Activated T-cell treated with anti-CD3 and anti-CD28 coated beads, Interleukin-2, amount 50 U/mL, for 4 hours (primary cell): ENCODE data around the gene ZNF559. TPM values are rescaled to one million over a fixed set of nuclear protein-coding genes. Genes with fewer than 3 reads are reported as not detected.

Experiments used
- ATAC-seq, 2 donors: fragments of 200-7000 bp; cut with Tn5 transposase; one replicate each; pipeline ENCODE4 v1.10.0; 2021
- DNase-seq: peaks from one replicate; pipeline ENCODE4 v3.0.0-alpha.2; 2020
- H3K27me3 Mint-ChIP-seq: one replicate; pipeline ENCODE4 v1.8.0; 2021; ENCODE audit warnings: low read depth, mixed read lengths
- H3K36me3 Mint-ChIP-seq: one replicate; pipeline ENCODE4 v1.8.0; 2022; ENCODE audit warnings: mixed read lengths; ENCODE audit not compliant: insufficient read depth
- H3K4me1 Mint-ChIP-seq: one replicate; pipeline ENCODE4 v1.8.0; 2021; ENCODE audit warnings: low read depth, mixed read lengths
- H3K4me3 Mint-ChIP-seq: one replicate; pipeline ENCODE4 v1.8.0; 2021; ENCODE audit warnings: mild to moderate bottlenecking, moderate library complexity, mixed read lengths
- H3K9me3 Mint-ChIP-seq: one replicate; pipeline ENCODE4 v1.8.0; 2021; ENCODE audit warnings: mixed read lengths
- total RNA-seq, 3 donors: library from RNA; stranded (reverse); gene quantifications; one replicate each; pipeline ENCODE4 v1.2.1, GENCODE V29; 2021

Gene ZNF559
- total RNA-seq, 3 donors from 2014 or later, result 6.6 to 11.0 (median 8.2) TPM

GRCh38 chr19:9323557-9323918, 441 bp upstream of the ZNF559 start:
- Mint-ChIP-seq H3K9me3 (peaks cover 25% of the 10 kb centered on the region), H3K36me3 (peaks cover 20% of the 10 kb centered on the region), H3K4me1 (peaks cover 23% of the 10 kb centered on the region), H3K4me3 (peak overlapping the region; percentile 83), H3K27me3 (no peaks in the 10 kb centered on the region)
- ATAC-seq (peak; percentile 34 to 42), DNase-seq (peak; percentile 7)

GRCh38 chr19:9324584-9324962, 594 bp downstream of the ZNF559 start:
- H3K4me3 Mint-ChIP-seq, result peak overlapping the region; percentile 83
- H3K27me3 Mint-ChIP-seq, result no peaks in the 10 kb centered on the region
- peaks cover 32% of the 10 kb centered on the region for H3K9me3 Mint-ChIP-seq
- ATAC-seq, result no peak
- H3K4me1 Mint-ChIP-seq, result peaks cover 23% of the 10 kb centered on the region
- no peak for DNase-seq
- H3K36me3 Mint-ChIP-seq, result peaks cover 27% of the 10 kb centered on the region

GRCh38 chr19:9329999-9330398, 6.0 kb downstream of the ZNF559 start:
- H3K4me3 Mint-ChIP-seq, result no peak overlapping the region
- no peaks in the 10 kb centered on the region for H3K27me3 Mint-ChIP-seq
- H3K4me1 Mint-ChIP-seq, result peaks cover 6% of the 10 kb centered on the region
- no peak for DNase-seq
- peaks cover 55% of the 10 kb centered on the region for H3K9me3 Mint-ChIP-seq
- ATAC-seq, result no peak
- peaks cover 67% of the 10 kb centered on the region for H3K36me3 Mint-ChIP-seq

- no peak for ATAC-seq
- H3K9me3 Mint-ChIP-seq, result peaks cover 62% of the 10 kb centered on the region
- peaks cover 68% of the 10 kb centered on the region for H3K36me3 Mint-ChIP-seq
- no peak for DNase-seq
- no peaks in the 10 kb centered on the region for H3K27me3 Mint-ChIP-seq
- no peaks in the 10 kb centered on the region for H3K4me1 Mint-ChIP-seq
- no peak overlapping the region for H3K4me3 Mint-ChIP-seq
Observed at GRCh38 chr19:9342610-9343304, 18.8 kb downstream of the ZNF559 start.

- Mint-ChIP-seq H3K4me1 (no peaks in the 10 kb centered on the region), H3K36me3 (peaks cover 52% of the 10 kb centered on the region), H3K9me3 (peaks cover 65% of the 10 kb centered on the region), H3K27me3 (no peaks in the 10 kb centered on the region), H3K4me3 (no peak overlapping the region)
- ATAC-seq (no peak), DNase-seq (no peak)
Observed at GRCh38 chr19:9345005-9345404, 21.0 kb downstream of the ZNF559 start.

GRCh38 chr19:9348253-9348652, 24.3 kb downstream of the ZNF559 start:
- ATAC-seq (no peak), DNase-seq (no peak)
- Mint-ChIP-seq H3K9me3 (peaks cover 53% of the 10 kb centered on the region), H3K4me3 (no peak overlapping the region), H3K36me3 (peaks cover 30% of the 10 kb centered on the region), H3K4me1 (no peaks in the 10 kb centered on the region), H3K27me3 (no peaks in the 10 kb centered on the region)

- Mint-ChIP-seq H3K27me3 (no peaks in the 10 kb centered on the region), H3K4me1 (no peaks in the 10 kb centered on the region), H3K9me3 (peaks cover 50% of the 10 kb centered on the region), H3K4me3 (no peak overlapping the region), H3K36me3 (peaks cover 27% of the 10 kb centered on the region)
- DNase-seq (no peak), ATAC-seq (no peak)
Observed at GRCh38 chr19:9348671-9349070, 24.7 kb downstream of the ZNF559 start.

- H3K36me3 Mint-ChIP-seq, result peaks cover 18% of the 10 kb centered on the region
- H3K4me1 Mint-ChIP-seq, result no peaks in the 10 kb centered on the region
- DNase-seq (no peak), ATAC-seq (no peak)
- no peaks in the 10 kb centered on the region for H3K27me3 Mint-ChIP-seq
- H3K9me3 Mint-ChIP-seq, result peaks cover 39% of the 10 kb centered on the region
- no peak overlapping the region for H3K4me3 Mint-ChIP-seq
Observed at GRCh38 chr19:9352505-9352904, 28.5 kb downstream of the ZNF559 start.

GRCh38 chr19:9353011-9353410, 29.0 kb downstream of the ZNF559 start:
- no peak for ATAC-seq
- H3K9me3 Mint-ChIP-seq, result peaks cover 43% of the 10 kb centered on the region
- H3K27me3 Mint-ChIP-seq, result no peaks in the 10 kb centered on the region
- DNase-seq, result no peak
- no peak overlapping the region for H3K4me3 Mint-ChIP-seq
- no peaks in the 10 kb centered on the region for H3K4me1 Mint-ChIP-seq
- peaks cover 22% of the 10 kb centered on the region for H3K36me3 Mint-ChIP-seq

GRCh38 chr19:9354651-9355050, 30.7 kb downstream of the ZNF559 start:
- DNase-seq, result no peak
- H3K27me3 Mint-ChIP-seq, result no peaks in the 10 kb centered on the region
- H3K36me3 Mint-ChIP-seq, result peaks cover 21% of the 10 kb centered on the region
- H3K4me1 Mint-ChIP-seq, result no peaks in the 10 kb centered on the region
- H3K9me3 Mint-ChIP-seq, result peaks cover 35% of the 10 kb centered on the region
- H3K4me3 Mint-ChIP-seq, result no peak overlapping the region
- ATAC-seq, result no peak

GRCh38 chr19:9362905-9363304, 38.9 kb downstream of the ZNF559 start, which contains the start of gene ZNF177:
TSS of gene ZNF177 (plus strand) at chr19:9363013. CDS start at chr19:9378312, 15,299 bp downstream.
- DNase-seq (no peak), ATAC-seq (no peak)
- H3K4me1 Mint-ChIP-seq, result peaks cover 2% of the 10 kb centered on the region
- peaks cover 50% of the 10 kb centered on the region for H3K9me3 Mint-ChIP-seq
- no peak within 1 kb of the TSS for H3K4me3 Mint-ChIP-seq
- peaks cover 28% of the 10 kb centered on the region for H3K36me3 Mint-ChIP-seq
- peaks cover 4% of the 10 kb centered on the region for H3K27me3 Mint-ChIP-seq

- Mint-ChIP-seq H3K4me1 (no peaks in the 10 kb centered on the region), H3K36me3 (peaks cover 35% of the 10 kb centered on the region), H3K9me3 (peaks cover 61% of the 10 kb centered on the region), H3K4me3 (no peak overlapping the region), H3K27me3 (no peaks in the 10 kb centered on the region)
- ATAC-seq (no peak), DNase-seq (no peak)
Observed at GRCh38 chr19:9370738-9371619, 47.0 kb downstream of the ZNF559 start.

- DNase-seq (no peak), ATAC-seq (no peak)
- no peaks in the 10 kb centered on the region for H3K4me1 Mint-ChIP-seq
- peaks cover 73% of the 10 kb centered on the region for H3K36me3 Mint-ChIP-seq
- H3K9me3 Mint-ChIP-seq, result peaks cover 57% of the 10 kb centered on the region
- H3K4me3 Mint-ChIP-seq, result no peak overlapping the region
- H3K27me3 Mint-ChIP-seq, result no peaks in the 10 kb centered on the region
Observed at GRCh38 chr19:9381361-9381785, 57.4 kb downstream of the ZNF559 start.
